ENCODE results near the gene PAK2. TPM values are rescaled to one million over a fixed set of nuclear protein-coding genes. Genes with fewer than 3 reads are reported as not detected.

The PAK2 gene
- total and polyA plus RNA-seq, 9 of the 15 experiments (the other 6 are each of a cell fraction or from before 2014, with no cell fraction given), result 13.2 to 72.4 (median 35.7) TPM

GRCh38 chr3:196837819-196838420 is 98.3 kb downstream of the PAK2 start (continued):
- TF ChIP-seq AFF1 (IDR thresholded peaks at IDR 0.05; ENCODE audit: low read depth in 1 of 2, partially characterized antibody in 2 of 2), result no peak
- no peak for TF ChIP-seq ZNF280A (IDR thresholded peaks at IDR 0.05; ENCODE audit: low read depth, partially characterized antibody)
- TF ChIP-seq CHD7 (IDR thresholded peaks at IDR 0.05; ENCODE audit: low read depth, low read length), result no peak
- TF ChIP-seq MLX (CRISPR knock-in tag; conservative IDR thresholded peaks at IDR 0.05), result no peak
- TF ChIP-seq CHAMP1 (IDR thresholded peaks at IDR 0.05), result no peak
